ENCODE measurements around the gene SLC13A5.
A peak's percentile ranks its signal among the peaks of the same experiment; 100 is the strongest.

The SLC13A5 gene

DNA sequence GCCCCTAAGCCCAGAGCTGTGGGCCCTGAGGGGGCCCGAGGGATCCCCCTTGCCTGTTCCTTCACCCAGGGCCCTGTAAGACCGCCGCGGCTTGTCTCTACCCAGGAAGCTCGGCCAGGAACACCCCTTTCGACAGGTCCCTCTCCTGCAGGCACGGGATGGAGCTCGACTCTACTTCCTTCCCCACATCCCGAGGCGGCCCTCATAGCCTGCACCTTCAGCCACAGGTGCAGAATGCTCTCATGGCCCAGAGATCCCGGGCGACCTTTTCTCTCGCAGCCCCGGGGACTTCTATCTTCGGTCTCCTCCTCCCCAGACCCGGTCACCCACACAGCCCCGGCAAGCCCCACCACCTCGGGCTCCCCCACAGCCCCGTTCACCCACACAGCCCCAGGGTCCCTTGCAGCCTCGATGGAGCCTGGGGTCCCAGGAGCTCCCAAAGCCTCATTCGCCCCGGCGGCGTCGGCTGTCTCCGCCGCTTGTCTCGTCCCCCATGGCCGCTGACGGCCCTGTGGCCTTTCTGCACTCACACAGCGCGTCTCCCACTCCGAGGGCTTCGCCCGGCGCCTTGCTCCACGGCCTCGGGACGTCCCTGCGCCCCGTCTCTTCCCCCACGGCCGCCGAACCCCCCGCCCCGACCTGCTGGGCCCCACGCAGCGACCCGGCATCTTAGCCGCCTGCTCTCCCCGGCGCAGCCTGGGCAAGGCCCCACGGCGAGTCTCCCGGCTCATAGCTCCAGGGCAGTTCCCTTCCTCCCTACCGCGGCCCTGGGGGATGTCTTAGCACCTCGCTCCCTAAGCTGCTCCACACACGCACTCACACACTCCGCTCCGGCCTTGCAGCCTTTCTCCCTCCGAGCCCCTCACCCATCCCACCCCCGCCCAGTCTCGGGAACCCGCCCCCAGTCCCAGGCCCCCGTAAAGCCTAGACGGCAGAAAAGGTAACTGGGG lies 73.3 kb downstream of the SLC13A5 start:
- no peak for TF ChIP-seq CTCF (IDR thresholded peaks at IDR 0.05; ENCODE audit: control insufficient read depth, extremely low read depth, insufficient read depth)
- no peak for DNase-seq (ENCODE audit: low read depth)
- peak overlapping the region; percentile 93 for H3K4me3 ChIP-seq (ENCODE audit: low read depth, low read length)

DNA sequence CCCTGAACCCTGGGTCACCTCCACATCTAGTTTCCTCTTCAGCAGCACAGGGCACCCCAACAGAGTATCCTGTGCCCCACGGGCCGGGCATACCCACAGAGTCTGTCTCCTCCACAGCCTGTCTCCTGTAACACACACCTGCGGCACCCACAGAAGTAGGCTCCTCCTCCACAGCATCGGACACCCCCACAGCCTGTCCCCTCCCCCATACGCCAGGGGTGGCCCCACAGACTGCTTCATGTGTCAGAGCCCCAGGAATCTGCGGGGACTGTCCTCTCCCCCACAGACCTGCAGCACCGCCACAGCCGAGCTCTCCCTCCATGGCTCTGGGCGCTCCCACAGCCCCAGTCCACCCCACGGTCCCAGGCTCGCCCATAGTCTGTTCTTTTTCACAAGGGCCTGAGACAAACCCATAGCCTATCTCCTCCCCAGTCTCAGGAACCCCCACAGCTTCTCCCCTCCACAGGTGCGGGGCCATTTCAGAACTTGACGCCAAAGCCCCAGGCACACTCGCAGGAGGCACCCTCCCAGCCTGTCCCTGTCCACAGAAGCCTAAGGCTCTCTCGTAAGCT lies 74.1 kb downstream of the SLC13A5 start:
- peak overlapping the region; percentile 93 for H3K4me3 ChIP-seq (ENCODE audit: low read depth, low read length)
- no peak for TF ChIP-seq CTCF (IDR thresholded peaks at IDR 0.05; ENCODE audit: control insufficient read depth, extremely low read depth, insufficient read depth)
- DNase-seq (ENCODE audit: low read depth) = no peak

- no peak for TF ChIP-seq CTCF (IDR thresholded peaks at IDR 0.05; ENCODE audit: control insufficient read depth, extremely low read depth, insufficient read depth)
- DNase-seq (ENCODE audit: low read depth) = no peak
- peak overlapping the region; percentile 93 for H3K4me3 ChIP-seq (ENCODE audit: low read depth, low read length)
These were observed 74.9 kb downstream of the SLC13A5 start for GRCh38 chr17:6638046-6638908.

DNA sequence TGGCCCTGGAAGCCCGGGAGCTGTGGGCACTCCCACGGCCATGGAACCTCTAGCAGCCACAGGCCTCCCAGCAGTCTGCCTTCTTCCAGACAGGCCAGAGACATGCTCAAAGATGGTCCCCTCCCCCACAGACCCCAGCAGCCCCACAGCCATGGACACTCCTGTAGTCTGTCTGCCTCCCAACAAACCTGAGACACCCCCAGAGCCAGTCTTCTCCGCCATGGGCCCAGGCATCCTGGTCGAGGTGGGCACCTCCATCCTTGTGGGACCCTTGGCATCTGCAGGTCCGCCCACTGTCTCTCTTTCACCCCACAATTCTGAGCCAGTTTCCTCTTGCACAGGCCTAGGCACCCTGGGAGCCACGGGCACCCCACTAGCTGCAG lies 75.7 kb downstream of the SLC13A5 start:
- no peak for DNase-seq (ENCODE audit: low read depth)
- no peak overlapping the region for H3K4me3 ChIP-seq (ENCODE audit: low read depth, low read length)
- no peak for TF ChIP-seq CTCF (IDR thresholded peaks at IDR 0.05; ENCODE audit: control insufficient read depth, extremely low read depth, insufficient read depth)

DNA sequence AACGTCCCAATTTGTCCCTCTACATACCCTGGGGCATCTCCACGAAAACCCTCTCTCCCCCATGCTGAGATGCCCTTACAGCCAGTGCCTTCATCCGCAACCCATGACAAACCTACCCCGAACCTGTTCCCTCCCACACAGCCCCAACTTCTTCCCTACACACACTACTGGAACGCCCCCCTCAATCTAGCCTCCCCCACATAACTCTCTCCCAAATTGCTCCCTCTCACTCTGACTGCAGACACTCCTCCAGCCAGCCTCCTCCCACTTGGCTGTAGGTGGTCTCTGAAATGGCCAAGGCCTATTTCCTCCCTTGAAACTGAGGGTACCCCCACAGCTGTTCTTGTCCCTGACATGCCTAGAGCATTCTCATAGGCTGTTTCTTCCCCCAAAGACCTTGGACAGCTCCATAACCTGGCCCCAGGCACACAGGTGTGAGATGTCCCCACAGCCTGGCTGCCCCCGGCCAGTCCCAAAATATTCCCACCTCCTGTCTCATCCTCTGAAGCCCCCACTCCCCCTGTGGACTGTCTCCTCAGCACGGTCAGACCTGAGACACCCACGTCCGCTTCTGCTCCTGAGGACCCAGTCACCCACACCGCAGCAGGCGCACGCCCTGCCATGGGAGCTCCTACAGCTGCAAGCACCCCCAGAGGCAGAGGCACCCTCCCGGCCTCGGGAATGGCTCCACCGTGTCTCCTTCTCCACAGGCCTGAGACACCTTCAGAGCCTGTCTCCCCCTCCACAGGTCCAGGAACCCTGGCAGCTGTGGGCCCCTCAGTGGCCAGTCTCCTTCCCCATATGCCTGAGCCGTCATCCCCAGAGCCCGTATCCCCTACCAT lies 76.3 kb downstream of the SLC13A5 start:
- H3K4me3 ChIP-seq (ENCODE audit: low read depth, low read length) = no peak overlapping the region
- TF ChIP-seq CTCF (IDR thresholded peaks at IDR 0.05; ENCODE audit: control insufficient read depth, extremely low read depth, insufficient read depth) = no peak
- DNase-seq (ENCODE audit: low read depth) = no peak

GRCh38 chr17:6636105-6636504 lies 77.1 kb downstream of the SLC13A5 start:
- TF ChIP-seq CTCF (IDR thresholded peaks at IDR 0.05; ENCODE audit: control insufficient read depth, extremely low read depth, insufficient read depth) = no peak
- no peak for DNase-seq (ENCODE audit: low read depth)
- no peak overlapping the region for H3K4me3 ChIP-seq (ENCODE audit: low read depth, low read length)

All from LNCaP clone FGC (cell line).